ENCODE measurements around the gene PCSK1.
A peak's percentile ranks its signal among the peaks of the same experiment; 100 is the strongest.
"Not testable (repeated sequence)": the region's sequence is repeated elsewhere in the genome, so short reads cannot be mapped to it uniquely, and the experiment has no call there.

PCSK1 gene

DNA sequence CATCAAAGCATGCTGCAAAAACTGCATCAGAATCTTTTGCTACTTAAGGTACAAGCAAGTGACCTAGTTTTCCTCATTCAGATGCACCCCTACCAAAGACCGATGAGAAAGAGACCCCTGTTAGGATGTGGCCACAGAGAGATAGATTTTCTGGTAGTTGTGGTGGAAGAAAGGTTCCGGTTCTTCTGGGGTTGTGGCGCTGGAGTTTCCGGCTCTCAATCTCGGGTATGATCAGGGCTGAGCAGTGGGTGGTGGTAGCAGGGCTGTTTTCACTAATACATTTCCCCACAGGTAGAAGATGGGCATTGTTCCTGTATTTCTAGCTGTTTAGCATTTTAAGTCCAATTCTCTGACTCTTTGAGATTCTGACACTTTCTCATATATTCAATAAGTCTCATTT lies 58.4 kb downstream of the PCSK1 start:
- peak in 1 of 3 donors; percentile 2 for DNase-seq (ENCODE audit: low read depth in 2 of 3, low spot score in 1 of 3)

DNA sequence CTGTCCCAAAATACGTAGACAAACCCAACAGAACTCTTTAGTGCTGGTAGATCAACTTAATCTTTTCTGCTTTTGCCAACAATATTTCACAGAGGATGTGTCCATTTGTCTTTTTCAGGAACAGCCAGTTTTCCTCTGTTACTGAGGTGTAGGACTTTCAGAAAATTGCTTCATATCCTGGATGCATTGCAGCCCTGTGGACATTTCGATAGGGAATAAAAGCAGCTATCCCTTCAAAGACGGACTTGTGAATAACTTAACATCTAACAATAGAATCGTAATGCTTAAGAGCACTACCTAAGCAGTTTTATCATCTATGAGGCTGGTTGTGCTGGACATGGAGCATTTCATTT lies 59.7 kb downstream of the PCSK1 start:
- DNase-seq (ENCODE audit: low read depth in 2 of 3, low spot score in 1 of 3), result no peak

DNA sequence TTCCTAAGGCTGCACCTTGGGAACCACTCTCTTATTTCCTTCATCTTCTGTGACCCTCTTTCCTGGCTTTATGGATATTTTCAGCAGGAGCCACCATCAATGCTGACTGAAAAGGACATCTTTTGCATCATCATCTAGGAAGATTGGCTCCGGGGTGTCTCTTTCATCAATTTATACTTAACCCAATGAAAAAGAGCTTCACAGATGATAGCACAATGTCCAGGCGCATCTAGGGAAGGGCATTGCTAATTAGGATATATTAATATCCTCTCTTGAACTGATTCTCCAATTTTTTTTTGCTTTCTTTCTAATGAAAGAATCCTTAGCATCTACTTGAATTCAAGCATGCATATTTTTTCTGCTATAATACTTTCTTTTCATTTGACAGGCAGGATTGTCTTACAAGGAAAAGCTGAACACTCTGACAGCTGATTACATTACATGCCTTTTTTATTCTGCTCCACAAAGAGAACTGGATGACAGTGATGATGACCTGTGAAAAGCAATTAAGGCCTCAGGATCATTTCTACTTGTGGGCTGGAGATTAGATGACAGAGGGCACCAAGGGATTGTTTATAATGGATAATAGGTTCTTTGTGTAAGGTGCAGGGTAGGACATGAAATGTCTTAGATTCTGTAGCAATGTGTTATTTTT lies 60.2 kb downstream of the PCSK1 start:
- no peak for DNase-seq (ENCODE audit: low read depth in 2 of 3, low spot score in 1 of 3)

DNA sequence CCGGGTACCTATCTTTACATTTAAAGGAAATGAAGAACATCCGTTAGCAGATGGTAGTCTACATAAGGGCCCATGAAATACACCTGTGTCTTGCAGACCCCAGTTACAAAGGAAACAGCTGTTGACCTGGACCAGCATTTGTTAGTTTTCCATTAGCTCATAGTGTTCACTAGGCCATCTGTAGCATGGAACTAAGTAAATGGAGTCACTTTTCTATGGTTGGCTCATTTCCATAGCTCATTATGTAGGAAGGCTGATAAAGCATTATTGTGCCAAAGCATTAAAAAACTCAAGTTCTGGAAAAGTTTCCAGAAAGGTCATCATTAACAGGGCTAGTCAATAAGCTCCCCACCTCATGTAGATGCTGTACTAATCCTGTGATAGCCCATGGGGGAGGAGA lies 62.1 kb downstream of the PCSK1 start:
- DNase-seq (ENCODE audit: low read depth in 2 of 3, low spot score in 1 of 3), result no peak

DNA sequence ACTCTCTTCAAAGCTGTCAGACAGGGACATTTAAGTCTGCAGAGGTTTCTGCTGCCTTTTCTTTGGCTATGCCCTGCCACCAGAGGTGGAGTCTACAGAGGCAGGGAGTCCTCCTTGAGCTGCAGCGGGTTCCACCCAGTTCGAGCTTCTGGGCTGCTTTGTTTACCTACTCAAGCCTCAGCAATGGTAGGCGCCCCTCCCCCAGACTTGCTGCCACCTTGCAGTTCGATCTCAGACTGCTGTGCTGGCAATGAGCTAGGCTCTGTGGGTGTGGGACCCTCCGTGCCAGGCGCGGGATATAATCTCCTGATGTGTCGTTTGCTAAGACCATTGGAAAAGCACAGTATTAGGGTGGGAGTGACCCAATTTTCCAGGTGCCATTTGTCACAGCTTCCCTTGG lies 65.7 kb downstream of the PCSK1 start:
- DNase-seq (ENCODE audit: low read depth in 2 of 3, low spot score in 1 of 3), result not testable (repeated sequence)

DNA sequence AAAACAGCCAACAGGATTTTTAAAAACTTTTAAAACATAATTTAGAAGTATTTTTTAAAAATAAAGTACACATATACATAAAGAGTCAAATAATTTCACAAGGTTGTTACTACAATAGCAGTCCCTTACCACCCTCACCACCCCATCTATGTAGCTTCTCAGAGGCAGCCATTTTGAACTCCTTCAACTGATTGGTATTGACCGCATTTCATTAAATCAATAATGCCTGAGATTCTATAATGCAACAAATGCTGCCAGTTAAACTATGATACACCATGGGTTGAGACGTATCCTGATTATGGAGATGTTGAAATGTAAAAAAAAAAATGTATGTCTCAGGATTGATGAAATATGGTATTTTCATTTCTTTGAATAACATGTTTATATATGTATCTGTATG lies 78.8 kb downstream of the PCSK1 start:
- DNase-seq (ENCODE audit: low read depth in 2 of 3, low spot score in 1 of 3), result no peak

DNA sequence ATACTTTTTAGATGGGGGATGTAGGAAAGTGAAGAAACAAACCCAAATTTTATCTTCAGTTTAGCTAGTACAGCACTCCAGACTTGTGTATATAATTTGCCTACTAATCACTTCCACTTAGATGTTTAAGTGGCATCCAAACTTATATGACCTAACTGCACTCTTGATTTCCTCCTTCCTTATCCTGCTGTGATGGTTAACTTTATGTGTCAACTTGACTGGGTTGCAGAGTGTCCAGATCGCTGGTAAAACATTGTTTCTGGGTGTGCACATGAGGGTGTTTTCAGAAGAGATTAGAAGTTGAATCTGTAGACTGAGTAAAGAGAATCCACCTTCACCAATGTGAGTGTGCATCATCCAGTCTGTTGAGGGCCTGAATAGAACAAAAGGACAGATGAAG lies 79.8 kb downstream of the PCSK1 start:
- DNase-seq (ENCODE audit: low read depth in 2 of 3, low spot score in 1 of 3), result no peak

DNA sequence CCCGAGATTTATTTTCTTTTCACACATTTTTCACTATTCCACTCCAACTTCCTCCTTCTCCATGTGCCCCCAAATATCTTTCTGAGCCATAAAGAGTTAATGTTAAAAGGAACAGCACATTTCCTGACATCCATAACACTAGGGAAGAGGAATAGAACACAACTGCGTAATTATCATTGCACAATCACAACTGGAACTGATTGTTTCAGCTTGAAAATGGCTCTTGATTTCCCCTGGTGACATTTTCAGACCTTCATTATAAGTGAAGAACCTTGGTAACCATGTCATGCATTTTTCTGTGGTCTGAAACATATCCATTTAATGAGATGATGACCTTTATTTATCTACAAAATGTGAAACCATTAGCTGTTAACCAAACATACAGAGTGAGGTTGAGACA lies 82.4 kb downstream of the PCSK1 start:
- no peak for DNase-seq (ENCODE audit: low read depth in 2 of 3, low spot score in 1 of 3)

DNA sequence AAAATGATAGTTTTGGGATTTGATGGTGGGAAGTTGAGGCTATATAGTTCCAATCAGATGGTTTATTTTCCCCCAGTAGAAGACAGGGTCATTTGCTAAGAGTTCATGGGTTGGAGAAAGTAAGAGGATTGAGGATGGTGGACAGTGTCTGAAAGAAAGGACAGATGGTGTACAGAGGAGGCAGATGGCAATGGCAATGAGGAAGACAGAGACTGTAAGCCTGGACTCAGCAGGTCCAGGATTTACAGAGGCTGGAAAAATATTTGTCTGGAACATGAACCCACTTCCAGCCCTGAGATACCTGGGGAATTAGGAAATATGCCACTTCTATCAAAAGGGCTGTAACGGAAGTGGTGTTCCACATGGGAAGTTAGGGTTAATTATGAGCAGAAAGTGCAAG lies 84.5 kb downstream of the PCSK1 start:
- no peak for DNase-seq (ENCODE audit: low read depth in 2 of 3, low spot score in 1 of 3)

DNA sequence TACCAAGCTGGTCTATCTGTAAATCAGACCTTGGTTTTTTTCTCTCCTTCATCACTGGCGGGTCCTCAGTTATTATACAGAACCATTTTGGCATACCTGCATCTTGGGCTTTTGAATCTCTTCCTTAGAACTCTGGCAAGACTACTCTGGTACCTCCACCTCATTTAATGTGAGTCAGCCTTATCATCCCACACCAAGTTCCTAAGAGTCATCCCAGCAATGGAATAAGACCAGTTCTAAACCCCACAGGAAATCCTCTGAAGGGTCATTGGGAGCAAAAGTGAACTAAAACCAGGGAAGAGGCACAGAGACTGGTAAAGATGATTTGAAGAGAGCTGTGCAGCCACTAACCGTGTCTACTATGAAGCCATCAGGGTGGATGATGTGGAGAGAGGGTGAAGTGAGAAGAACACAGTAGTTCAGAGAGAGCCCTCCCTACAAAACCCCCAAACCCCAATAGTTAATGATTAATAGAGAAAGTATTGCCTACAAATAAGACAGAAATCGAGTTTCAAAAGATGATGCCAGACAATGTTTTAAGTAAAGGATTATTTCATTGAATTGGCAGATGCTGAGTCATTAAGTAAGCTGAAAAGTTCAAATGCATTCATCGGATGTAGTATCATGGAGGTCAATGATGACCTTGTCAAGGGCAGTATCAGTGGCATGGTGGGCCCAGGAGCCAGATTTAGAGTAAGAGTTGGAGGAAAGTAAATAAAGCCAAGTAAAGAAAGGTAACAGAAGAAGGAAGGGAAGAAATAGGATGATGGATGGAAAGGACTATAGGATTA lies 85.4 kb downstream of the PCSK1 start:
- no peak for DNase-seq (ENCODE audit: low read depth in 2 of 3, low spot score in 1 of 3)

DNA sequence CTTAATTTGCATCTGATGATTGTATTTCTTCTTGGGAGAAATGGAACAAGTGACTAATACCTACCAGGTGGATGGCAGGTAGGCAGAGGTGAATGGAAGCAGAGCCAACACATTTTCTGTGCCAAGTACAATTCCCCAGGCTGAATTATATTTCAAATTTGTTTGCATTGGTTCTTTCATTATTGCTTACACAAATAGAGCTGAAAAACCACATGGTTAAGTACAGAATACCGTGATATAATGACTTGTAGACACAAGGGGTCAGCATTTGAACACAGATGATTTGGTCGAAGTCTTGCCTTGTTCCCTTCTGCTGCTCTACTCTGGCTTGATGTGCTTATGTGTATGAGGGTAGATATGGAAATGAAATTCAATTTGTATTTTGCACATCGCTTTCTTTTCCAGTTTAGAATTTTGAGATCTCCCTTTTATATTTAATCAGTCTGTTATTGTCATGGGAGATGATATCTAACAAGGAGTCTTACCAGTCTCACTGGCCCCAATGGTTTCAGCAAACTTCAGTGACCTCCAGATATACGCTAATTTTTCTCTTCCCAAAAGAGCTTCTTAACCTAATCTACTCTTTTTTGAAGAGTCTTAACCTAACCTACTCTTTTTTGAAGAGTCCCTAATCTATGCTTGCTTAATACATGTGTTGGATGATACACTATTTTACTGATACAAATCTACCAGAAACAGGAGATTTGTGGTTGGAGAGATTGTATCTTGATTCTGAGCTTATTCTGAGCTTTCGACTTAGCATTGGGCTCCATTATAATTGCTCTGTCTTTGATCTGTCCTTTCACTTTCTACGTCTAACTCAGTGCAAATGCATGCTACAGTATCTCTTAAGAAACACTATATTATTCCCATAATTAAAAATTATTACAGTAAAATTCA lies 88.1 kb downstream of the PCSK1 start:
- DNase-seq (ENCODE audit: low read depth in 2 of 3, low spot score in 1 of 3), result peak in 1 of 3 donors; percentile 38

DNA sequence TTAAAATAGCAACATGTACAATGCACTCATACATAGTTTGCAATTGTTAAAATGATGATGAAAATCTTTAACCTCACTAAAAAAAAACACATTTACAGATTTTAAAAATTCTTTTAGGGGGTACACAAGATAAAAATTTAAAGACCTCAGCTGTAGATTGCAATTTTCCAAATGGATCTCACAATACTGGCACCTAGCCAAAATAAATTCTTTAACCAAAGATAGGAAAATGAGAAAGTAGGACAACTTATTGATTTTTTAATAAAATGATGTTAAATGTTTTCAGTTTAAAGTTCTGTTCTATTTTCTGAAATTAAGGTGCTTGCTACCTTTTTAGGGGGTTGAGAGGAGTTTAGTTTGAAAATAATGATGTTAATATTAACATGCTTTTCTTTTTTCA lies 90.0 kb downstream of the PCSK1 start:
- DNase-seq (ENCODE audit: low read depth in 2 of 3, low spot score in 1 of 3), result no peak

DNA sequence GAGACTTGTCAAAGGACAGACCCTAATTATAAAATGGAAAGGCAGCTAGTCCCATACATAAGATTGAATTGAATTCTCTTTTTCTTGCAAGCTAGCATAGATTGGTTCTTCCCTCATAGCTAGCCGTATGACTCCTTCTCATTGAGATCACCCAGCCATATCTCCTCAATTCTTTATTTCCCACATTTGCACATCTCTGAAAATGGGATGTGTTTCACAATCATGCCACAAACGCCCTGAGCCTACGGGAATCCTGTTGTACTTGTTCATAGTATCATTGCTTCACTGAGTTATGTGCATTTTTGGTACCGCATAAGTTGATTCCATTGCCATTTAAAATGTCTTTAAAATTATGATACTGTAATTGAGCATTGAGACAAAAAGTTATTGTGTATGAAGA lies 90.5 kb downstream of the PCSK1 start:
- DNase-seq (ENCODE audit: low read depth in 2 of 3, low spot score in 1 of 3), result no peak
